Colonic mucosa (tissue), 4 donors: ENCODE results near the gene GMCL1. TPM values are rescaled to one million over a fixed set of nuclear protein-coding genes. Genes with fewer than 3 reads are reported as not detected.

Experiments
- DNase-seq: peaks from one replicate; pipeline ENCODE4 v3.0.0-alpha.2; 2020
- H3K27ac ChIP-seq: fragments of 200-600 bp; one replicate; pipeline ENCODE4 v1.8.0; 2021
- H3K27me3 ChIP-seq: fragments of 200-600 bp; one replicate; pipeline ENCODE4 v1.8.0; 2021
- H3K36me3 ChIP-seq: fragments of 200-600 bp; one replicate; pipeline ENCODE4 v1.8.0; 2021
- H3K4me1 ChIP-seq: fragments of 200-600 bp; one replicate; pipeline ENCODE4 v1.8.0; 2021; ENCODE audit warnings: mild to moderate bottlenecking
- H3K4me3 ChIP-seq: fragments of 200-600 bp; one replicate; pipeline ENCODE4 v1.8.0; 2021
- H3K9ac ChIP-seq, 2 donors: one replicate each; pipeline ENCODE4 v1.7.0; 2013; ENCODE audit warnings: control low read depth in 2 of 2, low read depth in 2 of 2, low read length in 2 of 2
- H3K9me3 ChIP-seq: fragments of 200-600 bp; one replicate; pipeline ENCODE4 v1.8.0; 2021
- CTCF ChIP-seq: fragments of 200-600 bp; IDR thresholded peaks from one replicate; pipeline ENCODE4 v1.8.0; 2022; ENCODE audit warnings: antibody characterized with exemption, mild to moderate bottlenecking
- intact Hi-C: fragments of 100-400 bp; cut with DNase I; formaldehyde crosslinking; loops from one replicate; pipeline ENCODE4 v1.14.1; 2022
- total RNA-seq, 2 donors: library from RNA; stranded (reverse); fragmentation: NEBNext Ultra II Directional in 1 of 2; extraction: Animal tissue kit (Norgen Biotek cat#: 25700) in 1 of 2; gene quantifications; one replicate each; pipeline ENCODE4 v1.2.1, GENCODE V29; 2021
- donor health status: healthy.
- donor health status: DM: no; HTN: no; CAD: no.
- donor health status: DM: no; HTN: no; CAD: no.

Gene GMCL1
- total RNA-seq, 2 donors from 2014 or later = 20.3 to 20.4 TPM

GRCh38 chr2:69796174-69796573 lies 33.3 kb upstream of the GMCL1 start:
- Histone ChIP-seq H3K9ac (no peak overlapping the region), H3K36me3 (no peaks in the 10 kb centered on the region), H3K4me1 (peaks cover 4% of the 10 kb centered on the region), H3K27ac (no peak overlapping the region), H3K4me3 (no peak overlapping the region), H3K27me3 (no peaks in the 10 kb centered on the region), H3K9me3 (no peaks in the 10 kb centered on the region)
- no peak for TF ChIP-seq CTCF
- intact Hi-C loops = no loop called here
- no peak for DNase-seq

- no peak for DNase-seq
- Histone ChIP-seq H3K27ac (no peak overlapping the region), H3K4me1 (peaks cover 4% of the 10 kb centered on the region), H3K9me3 (no peaks in the 10 kb centered on the region), H3K36me3 (no peaks in the 10 kb centered on the region), H3K27me3 (no peaks in the 10 kb centered on the region), H3K4me3 (no peak overlapping the region), H3K9ac (no peak overlapping the region)
- TF ChIP-seq CTCF = no peak
- intact Hi-C loops = no loop called here
Measured at GRCh38 chr2:69797235-69797634, 32.2 kb upstream of the GMCL1 start.

GRCh38 chr2:69797836-69798289 lies 31.6 kb upstream of the GMCL1 start:
- Histone ChIP-seq H3K4me1 (peaks cover 4% of the 10 kb centered on the region), H3K9ac (peak overlapping the region in 1 of 2 donors; percentile 72)

GRCh38 chr2:69798290-69798908 lies 31.1 kb upstream of the GMCL1 start:
- peak overlapping the region; percentile 5 for H3K4me3 ChIP-seq
- no peaks in the 10 kb centered on the region for H3K27me3 ChIP-seq
- H3K36me3 ChIP-seq = no peaks in the 10 kb centered on the region
- DNase-seq = no peak
- peak overlapping the region; percentile 66 to 72 for H3K9ac ChIP-seq
- H3K27ac ChIP-seq = peak overlapping the region; percentile 56
- TF ChIP-seq CTCF = no peak
- H3K9me3 ChIP-seq = no peaks in the 10 kb centered on the region
- intact Hi-C loops = no loop called here
- peaks cover 4% of the 10 kb centered on the region for H3K4me1 ChIP-seq

More at GRCh38 chr2:69797836-69798289, 31.6 kb upstream of the GMCL1 start:
- intact Hi-C loops = no loop called here
- H3K4me3 ChIP-seq = no peak overlapping the region
- H3K27me3 ChIP-seq = no peaks in the 10 kb centered on the region
- no peaks in the 10 kb centered on the region for H3K36me3 ChIP-seq
- no peak for DNase-seq
- H3K9me3 ChIP-seq = no peaks in the 10 kb centered on the region
- TF ChIP-seq CTCF = no peak
- peak overlapping the region; percentile 56 for H3K27ac ChIP-seq

GRCh38 chr2:69798909-69799526 lies 30.4 kb upstream of the GMCL1 start:
- intact Hi-C loops = no loop called here

More at GRCh38 chr2:69798909-69799526, 30.4 kb upstream of the GMCL1 start:
- Histone ChIP-seq H3K4me1 (peaks cover 4% of the 10 kb centered on the region), H3K36me3 (no peaks in the 10 kb centered on the region), H3K27me3 (no peaks in the 10 kb centered on the region), H3K27ac (peak overlapping the region; percentile 56), H3K9ac (peak overlapping the region; percentile 66 to 72), H3K9me3 (no peaks in the 10 kb centered on the region), H3K4me3 (peak overlapping the region; percentile 5)
- DNase-seq = no peak
- no peak for TF ChIP-seq CTCF
